ENCODE data around the gene PVR.
"Not testable (repeated sequence)": the region's sequence is repeated elsewhere in the genome, so short reads cannot be mapped to it uniquely, and the experiment has no call there.

PVR gene, protein sequence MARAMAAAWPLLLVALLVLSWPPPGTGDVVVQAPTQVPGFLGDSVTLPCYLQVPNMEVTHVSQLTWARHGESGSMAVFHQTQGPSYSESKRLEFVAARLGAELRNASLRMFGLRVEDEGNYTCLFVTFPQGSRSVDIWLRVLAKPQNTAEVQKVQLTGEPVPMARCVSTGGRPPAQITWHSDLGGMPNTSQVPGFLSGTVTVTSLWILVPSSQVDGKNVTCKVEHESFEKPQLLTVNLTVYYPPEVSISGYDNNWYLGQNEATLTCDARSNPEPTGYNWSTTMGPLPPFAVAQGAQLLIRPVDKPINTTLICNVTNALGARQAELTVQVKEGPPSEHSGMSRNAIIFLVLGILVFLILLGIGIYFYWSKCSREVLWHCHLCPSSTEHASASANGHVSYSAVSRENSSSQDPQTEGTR

DNA sequence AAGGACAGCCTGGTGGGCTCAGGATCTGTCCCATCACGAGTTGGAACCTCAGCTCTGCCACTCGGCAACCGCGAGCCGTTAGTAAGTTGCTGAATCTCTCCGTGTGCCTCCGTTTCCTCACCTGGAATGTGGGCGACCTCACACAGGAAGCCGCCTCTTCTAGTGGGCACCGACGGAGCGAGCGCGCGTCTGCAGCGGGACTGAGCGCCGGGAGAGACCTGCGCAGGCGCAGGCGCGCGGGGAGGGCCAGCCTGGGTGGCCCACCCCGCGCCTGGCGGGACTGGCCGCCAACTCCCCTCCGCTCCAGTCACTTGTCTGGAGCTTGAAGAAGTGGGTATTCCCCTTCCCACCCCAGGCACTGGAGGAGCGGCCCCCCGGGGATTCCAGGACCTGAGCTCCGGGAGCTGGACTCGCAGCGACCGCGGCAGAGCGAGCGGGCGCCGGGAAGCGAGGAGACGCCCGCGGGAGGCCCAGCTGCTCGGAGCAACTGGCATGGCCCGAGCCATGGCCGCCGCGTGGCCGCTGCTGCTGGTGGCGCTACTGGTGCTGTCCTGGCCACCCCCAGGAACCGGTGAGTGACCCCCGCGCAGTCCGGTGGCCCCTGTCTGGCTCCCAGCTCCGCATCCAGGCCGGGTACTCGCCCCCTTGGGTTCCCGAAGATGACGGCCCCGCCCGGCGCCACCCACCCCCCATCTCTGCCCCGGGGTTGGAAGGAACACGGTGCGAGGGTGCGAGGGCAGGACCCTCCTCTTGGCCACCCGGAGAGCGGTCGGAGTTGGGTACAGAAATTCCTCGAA is at the start of gene PVR:
TSS of gene PVR (plus strand) at position 306 of the 797 bp plus-strand sequence. CDS start at position 493, 187 bp downstream.
- peak; percentile 4 for DNase-seq (ENCODE audit: low spot score)

DNA sequence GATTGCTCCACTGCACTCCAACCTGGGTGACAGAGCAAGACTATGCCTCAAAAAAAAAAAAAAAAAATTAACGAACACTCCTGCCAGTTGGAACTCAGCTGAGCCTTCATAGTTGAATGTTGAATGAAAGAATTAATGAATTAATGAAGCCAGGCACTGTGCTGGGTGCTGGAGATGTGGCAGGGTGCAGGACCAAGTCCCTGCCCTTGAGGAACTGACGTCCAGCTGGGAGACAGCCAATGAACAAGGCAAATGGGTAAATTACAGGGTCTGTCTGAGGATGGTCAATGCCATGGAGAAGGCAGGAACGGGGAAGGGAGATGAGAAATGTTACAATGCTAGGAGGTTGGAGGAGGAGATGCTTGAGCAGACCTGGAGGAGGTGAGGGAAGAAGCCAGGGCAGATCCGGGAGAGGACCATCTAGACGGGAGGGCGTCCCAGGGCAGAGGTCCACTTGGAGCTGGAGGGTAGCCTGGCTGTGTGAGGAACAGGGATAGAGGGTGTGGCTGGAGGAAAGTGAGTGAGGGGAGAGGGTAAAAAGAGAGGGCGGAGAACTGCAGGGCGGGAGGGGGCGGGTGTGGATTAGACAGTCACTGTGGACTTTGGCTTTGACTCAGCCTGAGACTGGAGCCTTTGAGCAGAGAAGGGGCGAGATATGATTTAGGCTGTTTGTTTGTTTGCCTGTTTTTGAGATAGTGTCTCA is 47.1 kb upstream of the PVR start:
- no peak for DNase-seq (ENCODE audit: low spot score)

DNA sequence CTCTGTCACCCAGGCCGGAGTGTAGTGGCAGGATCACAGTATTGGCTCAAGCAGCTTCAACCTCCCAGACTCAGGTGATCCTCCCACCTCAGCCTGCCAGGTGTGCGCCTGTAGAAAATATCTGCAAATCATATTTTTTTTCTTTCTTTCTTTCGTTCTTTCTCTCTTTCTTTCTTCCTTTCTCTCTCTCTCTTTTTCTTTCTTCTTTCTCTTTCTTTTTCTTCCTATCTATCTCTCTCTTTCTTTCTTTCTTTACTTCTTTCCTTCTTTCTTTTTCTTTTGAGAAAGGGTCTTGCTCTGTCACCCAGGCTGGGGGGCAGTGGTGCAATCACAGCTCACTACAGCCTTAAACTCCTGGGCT is 46.6 kb upstream of the PVR start:
- no peak for DNase-seq (ENCODE audit: low spot score)

DNA sequence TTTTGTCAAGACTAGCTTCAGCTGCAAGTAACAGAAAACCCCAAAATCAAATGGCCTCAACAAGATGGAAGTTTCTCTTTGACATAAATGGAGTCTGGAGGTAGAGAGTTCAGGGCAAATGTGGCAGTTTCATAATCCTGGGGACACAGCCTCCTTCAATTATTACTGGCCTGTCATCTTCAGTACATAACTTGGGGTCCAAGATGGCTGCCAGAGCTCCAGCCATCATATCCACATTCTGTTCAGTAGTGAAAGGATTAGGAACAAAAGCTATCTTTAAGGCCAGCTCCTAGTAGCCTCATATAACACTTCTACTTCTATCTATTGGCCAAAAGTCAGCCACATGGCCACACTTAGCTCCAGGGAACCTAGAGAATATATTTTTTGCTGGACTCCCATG is 45.4 kb upstream of the PVR start:
- DNase-seq (ENCODE audit: low spot score), result no peak

DNA sequence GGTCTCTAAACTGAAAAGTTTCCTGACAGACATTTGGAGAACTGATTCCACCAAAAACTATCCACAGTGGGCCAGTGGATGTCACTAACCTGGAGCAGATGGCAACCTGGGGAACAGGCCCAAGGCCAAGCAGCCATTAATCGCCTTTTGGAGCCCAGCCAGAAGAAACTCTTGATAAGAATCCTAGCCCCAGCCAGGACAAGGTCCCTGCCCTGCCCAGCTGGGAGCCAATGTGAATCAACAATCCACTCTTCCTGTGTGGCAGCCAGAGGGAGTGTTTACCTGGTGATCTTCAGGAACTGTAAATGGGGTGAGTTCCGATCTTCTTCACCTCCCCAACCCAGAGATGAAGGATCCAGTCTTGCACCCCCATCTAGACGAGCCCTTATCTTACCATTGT is 44.8 kb upstream of the PVR start:
- no peak for DNase-seq (ENCODE audit: low spot score)

DNA sequence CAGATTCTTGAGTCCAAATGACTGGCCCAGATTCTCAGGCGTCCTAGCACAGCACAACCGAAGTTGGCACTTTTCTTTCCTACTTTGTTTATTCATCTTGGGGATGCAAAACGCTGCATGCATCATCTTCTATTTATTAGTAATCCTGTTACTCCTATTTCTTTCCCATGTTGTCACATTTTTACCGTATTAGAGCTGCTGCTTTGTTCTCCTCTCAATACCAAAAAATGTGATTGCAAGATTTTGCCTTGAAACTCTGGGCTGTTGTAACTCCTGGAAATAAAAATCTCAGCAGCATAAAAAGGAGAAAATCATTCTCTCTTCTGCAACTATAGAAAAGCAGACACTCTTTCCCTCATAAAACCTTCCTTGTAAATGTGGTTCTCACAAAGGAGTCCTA is 43.2 kb upstream of the PVR start:
- DNase-seq (ENCODE audit: low spot score), result no peak

DNA sequence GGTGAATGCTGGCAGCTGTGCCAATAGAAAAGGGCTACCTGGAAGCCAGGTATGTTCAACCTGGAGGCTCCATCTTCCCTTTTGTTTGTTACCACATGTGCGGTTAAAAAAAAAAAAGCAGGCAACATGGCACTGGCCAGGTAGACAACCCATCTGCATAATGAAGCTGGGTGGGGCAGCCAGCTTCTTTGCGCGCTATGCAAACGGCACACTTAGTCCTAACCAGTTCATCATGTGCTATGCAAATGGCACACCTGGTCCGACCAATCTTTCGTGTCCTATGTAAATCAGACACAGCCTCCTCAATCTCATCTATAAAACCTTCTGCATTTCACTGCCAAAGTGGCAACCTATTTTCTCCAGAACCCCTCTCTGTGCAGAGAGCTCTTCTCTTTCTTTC is 41.6 kb upstream of the PVR start:
- DNase-seq (ENCODE audit: low spot score), result no peak

DNA sequence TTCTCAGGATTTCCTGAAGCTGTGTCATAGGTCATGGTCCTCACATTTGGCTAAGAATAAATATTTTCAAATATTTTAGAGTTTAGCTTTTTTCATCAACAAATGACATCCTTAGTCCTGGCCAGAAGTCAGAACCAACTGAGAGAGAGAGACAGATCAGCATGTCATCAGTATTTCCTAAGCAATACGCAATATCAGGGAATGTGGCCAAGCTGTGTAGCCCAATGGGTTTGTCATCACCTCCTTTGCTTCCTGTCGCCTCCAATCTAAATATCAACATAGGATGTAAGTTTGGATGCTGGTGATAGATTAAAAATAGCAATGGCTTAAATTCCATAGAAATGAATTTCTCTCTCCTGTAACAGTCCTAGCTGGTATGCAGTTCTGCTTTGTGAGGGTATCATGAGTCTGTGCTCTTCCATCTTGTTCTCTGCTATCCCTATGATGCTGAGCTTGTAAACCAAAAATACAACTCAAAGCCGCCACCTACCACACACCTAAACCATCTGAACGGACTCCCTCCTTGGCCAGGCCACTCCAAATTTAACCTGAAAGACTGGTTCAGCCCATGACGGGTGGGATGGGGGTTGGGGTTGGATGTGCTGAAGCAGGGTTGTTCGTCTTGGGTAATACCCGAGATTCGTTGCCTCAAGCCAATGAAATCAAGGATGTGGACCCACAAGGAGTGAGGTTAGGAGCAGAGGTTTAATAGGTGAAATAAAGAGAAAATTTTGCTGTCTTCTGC is 40.3 kb upstream of the PVR start:
- no peak for DNase-seq (ENCODE audit: low spot score)

DNA sequence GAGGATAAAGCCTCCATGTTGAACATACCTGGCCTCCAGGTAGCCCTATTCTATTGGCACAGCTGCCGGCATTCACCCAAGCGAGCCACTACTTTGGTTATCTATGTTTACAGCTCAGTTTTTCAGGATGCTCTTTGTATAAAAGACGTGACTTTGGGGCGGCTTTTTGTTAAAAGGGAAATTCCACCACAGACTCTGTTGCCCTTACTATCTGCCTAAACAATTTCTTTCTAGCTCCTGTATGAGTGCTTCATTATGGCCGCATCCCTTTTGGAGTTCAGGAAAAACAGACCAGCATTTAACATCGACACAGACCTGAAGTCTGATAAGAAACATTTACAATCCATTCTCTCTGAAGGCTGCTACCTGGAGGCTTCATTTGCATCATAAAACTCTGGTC is 39.5 kb upstream of the PVR start:
- DNase-seq (ENCODE audit: low spot score), result no peak

DNA sequence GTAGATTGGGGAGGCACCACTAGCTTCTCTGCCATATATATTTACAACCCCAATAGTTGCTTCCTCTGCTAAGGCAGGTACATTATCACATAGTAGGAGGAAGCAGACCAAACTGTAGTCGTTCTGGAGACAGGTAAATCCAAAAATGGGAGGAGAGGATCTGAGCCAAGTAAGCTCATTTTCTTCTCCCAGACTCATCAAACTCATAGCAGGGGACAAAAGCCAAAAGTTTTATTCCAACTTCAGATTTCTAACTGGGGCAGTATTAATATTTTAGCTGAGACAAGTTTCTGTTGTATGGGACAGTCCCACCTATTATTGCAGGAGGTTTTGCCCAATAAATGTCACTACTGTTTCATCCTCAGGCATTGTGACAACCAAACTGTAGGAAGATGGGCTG is 38.2 kb upstream of the PVR start:
- no peak for DNase-seq (ENCODE audit: low spot score)

DNA sequence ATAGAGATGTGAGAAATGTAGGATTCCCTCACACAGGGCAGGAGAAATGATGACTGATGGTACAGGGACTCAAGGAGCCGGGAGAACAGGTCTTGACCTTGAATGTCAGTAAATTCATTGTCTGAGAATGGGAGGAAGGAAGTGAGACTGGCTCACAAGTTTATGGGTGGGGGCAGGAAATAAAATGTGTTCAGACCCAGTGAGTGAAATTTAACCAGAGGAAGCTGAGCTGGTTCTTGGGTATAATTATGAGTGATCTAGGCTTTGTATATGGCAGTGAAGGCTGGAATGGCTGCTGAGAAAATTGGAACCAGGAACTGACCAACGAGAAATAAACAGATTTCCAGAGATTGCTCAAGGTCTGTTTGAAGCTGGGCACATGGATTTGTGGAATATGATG is 36.7 kb upstream of the PVR start:
- DNase-seq (ENCODE audit: low spot score), result no peak

DNA sequence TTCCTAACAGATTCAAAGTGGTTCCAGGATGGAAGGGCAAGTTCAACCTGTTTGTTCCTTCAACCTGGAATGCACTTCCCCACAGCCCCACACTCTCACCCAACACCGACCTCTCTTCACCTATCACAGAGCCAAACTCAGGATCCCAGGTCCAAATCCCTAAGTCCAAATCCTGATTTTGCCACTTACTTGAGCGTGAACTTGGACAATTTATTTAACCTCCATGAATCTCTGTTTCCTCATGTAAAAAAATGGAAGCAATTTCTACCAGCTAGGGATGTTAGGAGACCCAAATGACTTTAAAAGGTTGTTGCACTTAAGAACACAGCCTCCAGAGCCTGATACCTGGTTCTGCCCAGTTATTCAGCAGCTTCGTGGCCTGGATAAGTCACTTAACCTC is 35.8 kb upstream of the PVR start:
- no peak for DNase-seq (ENCODE audit: low spot score)

DNA sequence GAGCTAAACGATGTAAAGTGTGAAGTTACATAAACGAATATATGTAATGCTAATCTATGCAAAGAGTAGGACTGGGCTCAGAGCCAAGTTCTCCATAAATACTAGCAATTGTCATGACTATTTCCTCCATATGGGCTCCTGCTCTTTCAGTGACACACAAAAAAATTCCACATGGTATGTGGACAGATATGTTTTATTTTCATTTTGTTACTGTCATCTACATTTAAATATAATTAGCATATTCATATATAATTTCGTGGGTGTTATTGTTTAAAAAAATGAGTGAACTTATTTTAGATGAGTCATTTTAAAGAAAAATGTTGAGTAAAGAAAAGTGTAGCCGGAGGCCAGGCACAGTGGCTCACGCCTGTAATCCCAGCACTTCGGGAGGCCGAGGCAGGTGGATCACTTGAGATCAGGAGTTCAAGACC is 35.3 kb upstream of the PVR start:
- DNase-seq (ENCODE audit: low spot score), result no peak

DNA sequence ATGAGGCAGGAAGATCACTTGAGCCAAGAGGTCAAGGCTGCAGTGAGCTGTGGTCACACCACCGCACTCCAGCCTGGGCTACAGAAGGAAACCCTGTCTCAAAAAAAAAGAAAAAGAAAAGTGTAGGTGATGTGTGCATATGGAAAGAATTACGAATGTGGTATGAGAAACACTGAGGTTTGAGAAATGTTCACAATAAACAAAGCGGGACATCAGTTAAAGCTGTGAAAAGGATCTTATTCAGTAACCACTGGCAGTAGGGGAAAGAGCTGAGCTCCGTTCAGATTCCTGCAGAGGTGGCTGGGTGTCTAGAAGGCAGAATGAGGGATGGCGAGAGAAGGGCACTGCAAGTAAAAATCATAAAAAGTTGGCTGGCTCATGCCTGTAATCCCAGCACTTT is 34.5 kb upstream of the PVR start:
- DNase-seq (ENCODE audit: low spot score), result no peak

DNA sequence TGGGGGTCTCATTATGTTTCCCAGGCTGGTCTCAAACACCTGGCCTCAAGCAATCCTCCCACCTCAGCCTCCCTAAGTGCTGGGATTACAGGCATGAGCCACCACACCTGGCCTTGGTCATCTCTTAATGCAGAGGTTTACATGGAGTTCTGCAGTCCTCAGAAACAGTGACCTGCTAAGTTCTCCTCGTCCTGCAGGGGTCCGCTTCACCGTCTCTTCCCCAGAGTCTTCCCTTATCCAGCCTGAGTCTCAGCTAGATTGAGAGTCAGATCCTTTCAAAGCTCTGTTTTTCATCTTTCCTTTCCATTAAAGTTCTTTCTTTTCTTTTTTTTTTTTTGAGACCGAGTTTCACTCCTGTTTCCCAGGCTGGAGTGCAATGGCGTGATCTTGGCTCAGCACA is 33.2 kb upstream of the PVR start:
- not testable (repeated sequence) for DNase-seq (ENCODE audit: low spot score)

DNA sequence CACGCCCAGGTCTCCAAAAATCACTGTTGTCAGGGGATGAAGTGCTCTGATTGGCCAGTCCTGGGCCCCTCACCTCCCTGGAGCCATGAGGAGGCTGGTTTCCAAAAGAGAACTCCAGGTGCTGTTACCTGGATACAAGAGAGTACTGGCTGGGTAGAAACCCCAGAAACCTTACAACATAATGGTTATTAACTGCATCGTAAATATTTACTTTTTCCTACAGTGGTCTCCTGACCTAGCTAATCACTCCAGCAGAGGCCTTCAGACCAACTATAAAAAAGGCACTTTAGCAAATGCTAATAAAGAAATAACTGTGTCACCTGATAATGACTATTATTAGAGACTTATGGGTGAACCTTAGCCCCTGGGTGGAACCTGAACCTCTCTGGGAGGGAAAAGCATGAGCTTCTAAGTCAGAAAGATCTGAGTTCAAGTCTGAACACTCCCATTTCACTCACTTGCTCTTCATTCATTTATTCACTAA is 31.9 kb upstream of the PVR start:
- no peak for DNase-seq (ENCODE audit: low spot score)

DNA sequence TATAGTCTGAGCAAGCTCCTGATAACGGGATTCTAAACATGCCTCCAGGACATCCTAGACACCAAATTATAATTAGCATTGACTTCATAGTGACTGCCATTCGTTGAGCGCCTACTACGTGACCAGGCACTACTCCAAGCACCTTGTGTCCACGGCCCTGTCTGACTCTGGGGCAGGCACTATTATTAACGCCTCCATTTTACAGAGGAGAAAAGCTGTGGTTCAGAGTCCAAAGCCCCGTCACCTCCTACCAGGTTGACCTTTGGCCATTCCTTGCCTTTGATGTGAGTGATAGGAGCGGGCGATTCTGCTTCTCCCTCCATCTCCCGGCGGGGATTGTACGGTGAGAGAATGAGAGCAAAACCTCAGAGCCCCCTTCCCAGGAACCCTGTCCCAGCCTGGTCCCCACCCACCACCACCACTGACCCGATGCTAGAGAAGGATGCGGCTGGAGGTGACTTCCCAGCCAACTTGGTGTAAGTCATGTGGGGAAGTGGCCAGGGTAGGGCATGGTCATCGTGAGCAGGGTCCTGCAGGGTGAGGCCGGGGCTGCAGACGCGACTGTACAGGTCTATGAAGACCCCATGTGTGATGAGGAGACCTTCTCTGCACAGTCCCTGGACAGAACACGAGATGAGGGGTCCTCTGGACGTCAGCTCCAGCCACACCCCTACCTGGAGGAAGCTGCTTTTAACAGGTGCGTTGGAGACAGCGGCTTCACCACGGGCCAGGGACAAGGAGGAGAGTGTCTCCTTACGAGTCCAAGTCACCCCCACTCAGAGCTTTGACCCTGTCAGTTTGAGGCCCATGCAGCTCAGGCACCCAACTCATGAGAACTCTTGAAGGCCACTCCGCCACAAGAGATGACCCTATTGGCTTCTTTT is 30.2 kb upstream of the PVR start, which contains the start of gene IGSF23:
TSS of gene IGSF23 (plus strand) at position 269 of the 884 bp plus-strand sequence. CDS start at position 352, 83 bp downstream.
- DNase-seq (ENCODE audit: low spot score), result no peak

DNA sequence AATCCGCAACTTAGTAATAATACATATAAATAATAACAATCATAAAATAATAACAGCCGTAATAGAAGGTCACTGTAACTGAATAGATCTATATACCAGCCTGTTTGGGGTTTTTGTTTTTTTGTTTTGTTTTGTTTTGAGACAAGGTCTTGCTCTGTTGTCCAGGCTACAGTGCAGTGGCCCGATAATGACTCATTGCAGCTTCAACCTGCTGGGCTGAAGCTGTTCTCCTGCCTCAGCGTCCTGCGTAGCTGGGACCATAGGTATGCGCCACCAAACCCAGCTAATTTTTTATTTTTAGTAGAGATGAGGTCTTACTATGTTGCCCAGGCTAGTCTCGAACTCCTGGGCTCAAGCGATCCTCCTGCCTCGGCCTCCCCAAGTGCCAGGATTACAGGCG is 29.4 kb upstream of the PVR start:
- DNase-seq (ENCODE audit: low spot score), result no peak

DNA sequence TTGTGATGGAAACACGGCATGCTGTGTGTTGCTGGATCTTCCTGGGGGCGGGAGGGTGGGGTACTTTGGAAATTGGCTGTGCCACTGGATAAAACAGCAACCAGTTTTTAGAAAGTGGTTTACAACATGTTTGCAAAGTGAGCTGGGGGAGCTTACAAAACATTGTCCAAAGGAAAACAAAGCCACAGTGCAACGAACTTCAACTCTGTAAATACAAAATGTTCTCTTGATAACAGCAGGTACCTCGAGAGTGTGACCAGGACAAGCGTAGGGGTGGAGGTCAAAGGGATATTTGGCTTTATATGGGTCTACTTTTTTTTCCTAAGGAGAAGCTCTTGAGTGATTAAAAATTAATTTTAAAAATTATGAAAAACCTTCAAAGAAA is 27.9 kb upstream of the PVR start:
- no peak for DNase-seq (ENCODE audit: low spot score)

DNA sequence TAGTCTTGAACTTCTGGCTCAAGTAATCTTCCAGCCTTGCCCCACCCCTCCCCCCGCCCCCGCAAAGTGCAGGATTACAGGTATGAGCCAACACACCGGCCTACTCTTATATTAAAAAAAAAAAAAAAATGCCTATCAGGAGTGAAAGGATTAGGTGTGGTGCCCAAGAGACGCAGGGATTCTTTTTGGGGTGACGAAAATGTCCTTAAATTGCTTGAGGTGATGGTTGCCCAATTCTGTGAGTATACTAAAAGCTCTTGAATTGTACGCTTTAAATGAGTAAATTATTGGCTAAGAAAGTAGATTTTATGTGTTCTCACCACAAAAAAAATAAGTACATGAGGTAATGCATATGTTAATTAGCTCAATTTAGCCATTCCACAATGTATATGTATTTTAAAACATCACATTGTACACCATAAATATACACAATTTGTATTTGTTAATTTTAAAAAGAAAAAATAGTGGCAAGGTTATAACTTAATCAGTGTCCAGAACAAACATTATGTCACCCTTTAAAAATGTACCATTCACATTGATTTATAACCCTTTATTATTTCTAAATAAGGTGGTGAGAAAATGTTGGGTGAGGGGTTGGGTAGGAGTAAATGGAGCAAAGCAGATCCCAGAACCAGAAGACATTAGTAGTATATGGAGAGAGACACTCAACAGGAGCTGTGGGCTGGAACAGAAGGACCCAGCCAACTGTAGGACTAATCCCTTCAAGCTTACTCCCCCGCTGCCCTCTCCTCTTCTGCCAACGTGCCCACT is 26.4 kb upstream of the PVR start:
- no peak for DNase-seq (ENCODE audit: low spot score)
